Lower lobe of right lung (tissue), 2 donors: Measurements from ENCODE around the gene PSMC3. TPM values are rescaled to one million over a fixed set of nuclear protein-coding genes. Genes with fewer than 3 reads are reported as not detected.

Experiments
- ATAC-seq, 2 donors: fragments of 200-7000 bp; cut with Tn5 transposase; one replicate each; pipeline ENCODE4 v1.9.1; 2020 to 2022; ENCODE audit warnings: mild to moderate bottlenecking in 2 of 2, moderate library complexity in 2 of 2
- DNase-seq: peaks from one replicate; pipeline ENCODE4 v3.0.0-alpha.2; 2020
- H3K27ac ChIP-seq: fragments of 200-600 bp; one replicate; pipeline ENCODE4 v1.8.0; 2022
- H3K27me3 ChIP-seq: fragments of 200-600 bp; one replicate; pipeline ENCODE4 v1.8.0; 2022; ENCODE audit warnings: low read depth
- H3K36me3 ChIP-seq: fragments of 200-600 bp; one replicate; pipeline ENCODE4 v1.8.0; 2022; ENCODE audit warnings: mild to moderate bottlenecking
- H3K4me1 ChIP-seq: fragments of 200-600 bp; one replicate; pipeline ENCODE4 v1.8.0; 2022
- H3K4me3 ChIP-seq: fragments of 200-600 bp; one replicate; pipeline ENCODE4 v1.8.0; 2022; ENCODE audit warnings: mild to moderate bottlenecking
- H3K9me3 ChIP-seq: fragments of 200-600 bp; one replicate; pipeline ENCODE4 v1.8.0; 2022
- CTCF ChIP-seq: fragments of 200-600 bp; IDR thresholded peaks from one replicate; pipeline ENCODE4 v1.8.0; 2022; ENCODE audit warnings: antibody characterized with exemption, mild to moderate bottlenecking
- intact Hi-C: fragments of 100-400 bp; cut with DNase I; formaldehyde crosslinking; loops from one replicate; pipeline ENCODE4 v1.11.0; 2022
- total RNA-seq: library from RNA; stranded (reverse); fragmentation: NEBNext Ultra II Directional; extraction: Animal tissue kit (Norgen Biotek cat#: 25700); gene quantifications from one replicate; pipeline ENCODE4 v1.2.1, GENCODE V29; 2021
- donor health status: DM: no; HTN: yes; CAD: no; lungs with severe emphysema.

Gene PSMC3
- total RNA-seq, 1 donor from 2014 or later, result 77.1 TPM

- no peaks in the 10 kb centered on the region for H3K27me3 ChIP-seq
- intact Hi-C loops, result no loop called here
- ATAC-seq, result no peak
- H3K4me3 ChIP-seq, result no peak overlapping the region
- H3K4me1 ChIP-seq, result peaks cover 47% of the 10 kb centered on the region
- H3K27ac ChIP-seq, result peak overlapping the region; percentile 49
- H3K9me3 ChIP-seq, result no peaks in the 10 kb centered on the region
- TF ChIP-seq CTCF, result no peak
- DNase-seq, result no peak
- H3K36me3 ChIP-seq, result peaks cover 54% of the 10 kb centered on the region
Measured at GRCh38 chr11:47413351-47413750, 12.9 kb downstream of the PSMC3 start.

GRCh38 chr11:47411884-47412746, 14.1 kb downstream of the PSMC3 start:
- no peak overlapping the region for H3K4me3 ChIP-seq
- H3K4me1 ChIP-seq, result peaks cover 51% of the 10 kb centered on the region
- TF ChIP-seq CTCF, result peak; percentile 78
- ATAC-seq (no peak), DNase-seq (peak; percentile 75)
- intact Hi-C loops, result no loop called here
- no peak overlapping the region for H3K27ac ChIP-seq
- H3K9me3 ChIP-seq, result no peaks in the 10 kb centered on the region
- no peaks in the 10 kb centered on the region for H3K27me3 ChIP-seq
- H3K36me3 ChIP-seq, result peaks cover 41% of the 10 kb centered on the region

- ATAC-seq (no peak), DNase-seq (no peak)
- no peak for TF ChIP-seq CTCF
- intact Hi-C loops, result no loop called here
- Histone ChIP-seq H3K4me3 (no peak overlapping the region), H3K36me3 (peaks cover 33% of the 10 kb centered on the region), H3K27ac (no peak overlapping the region), H3K27me3 (no peaks in the 10 kb centered on the region), H3K4me1 (peaks cover 44% of the 10 kb centered on the region), H3K9me3 (no peaks in the 10 kb centered on the region)
Measured at GRCh38 chr11:47410370-47411264, 15.6 kb downstream of the PSMC3 start.

- peaks cover 35% of the 10 kb centered on the region for H3K4me1 ChIP-seq
- H3K9me3 ChIP-seq, result no peaks in the 10 kb centered on the region
- H3K27ac ChIP-seq, result peak overlapping the region; percentile 88
- intact Hi-C loops, result no loop called here
- no peak for TF ChIP-seq CTCF
- no peaks in the 10 kb centered on the region for H3K27me3 ChIP-seq
- DNase-seq, result no peak
- ATAC-seq, result no peak
- H3K36me3 ChIP-seq, result peaks cover 24% of the 10 kb centered on the region
- H3K4me3 ChIP-seq, result peak overlapping the region; percentile 76
Measured at GRCh38 chr11:47409440-47410369, 16.5 kb downstream of the PSMC3 start.
